ENCODE measurements around the gene GFRA1. TPM values are rescaled to one million over a fixed set of nuclear protein-coding genes. Genes with fewer than 3 reads are reported as not detected.

GFRA1 gene
- total RNA-seq, 4 donors from 2014 or later, result 1.8 to 21.4 (median 12.1) TPM

DNA sequence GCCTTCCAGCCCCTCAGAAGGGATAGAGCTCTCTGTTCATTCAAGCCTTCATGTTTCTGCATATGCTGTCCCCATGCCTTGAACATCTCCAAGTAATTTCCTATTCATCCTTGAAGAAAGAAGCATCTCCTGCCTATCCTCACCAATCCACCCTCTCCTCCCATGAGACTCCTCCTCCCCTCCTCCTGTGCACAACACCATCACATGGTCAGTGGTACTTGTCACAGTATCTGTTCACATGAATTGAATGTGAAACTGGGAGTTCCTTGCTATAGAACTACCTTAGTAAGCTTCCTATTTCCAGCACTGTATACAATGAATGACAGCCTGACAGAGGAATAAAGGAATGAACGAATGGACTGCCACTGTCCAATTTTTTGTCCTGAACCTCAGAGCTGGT is 115.5 kb downstream of the GFRA1 start:
- H3K27me3 ChIP-seq, result no peaks in the 10 kb centered on the region
- no peaks in the 10 kb centered on the region for H3K36me3 ChIP-seq
- H3K27ac ChIP-seq, result no peak overlapping the region
- no peak for DNase-seq
- H3K9me3 ChIP-seq, result no peaks in the 10 kb centered on the region
- H3K4me3 ChIP-seq, result no peak overlapping the region
- no peaks in the 10 kb centered on the region for H3K4me1 ChIP-seq
- no peak for TF ChIP-seq POLR2A (IDR thresholded peaks at IDR 0.05)
- TF ChIP-seq, protein P1, sequence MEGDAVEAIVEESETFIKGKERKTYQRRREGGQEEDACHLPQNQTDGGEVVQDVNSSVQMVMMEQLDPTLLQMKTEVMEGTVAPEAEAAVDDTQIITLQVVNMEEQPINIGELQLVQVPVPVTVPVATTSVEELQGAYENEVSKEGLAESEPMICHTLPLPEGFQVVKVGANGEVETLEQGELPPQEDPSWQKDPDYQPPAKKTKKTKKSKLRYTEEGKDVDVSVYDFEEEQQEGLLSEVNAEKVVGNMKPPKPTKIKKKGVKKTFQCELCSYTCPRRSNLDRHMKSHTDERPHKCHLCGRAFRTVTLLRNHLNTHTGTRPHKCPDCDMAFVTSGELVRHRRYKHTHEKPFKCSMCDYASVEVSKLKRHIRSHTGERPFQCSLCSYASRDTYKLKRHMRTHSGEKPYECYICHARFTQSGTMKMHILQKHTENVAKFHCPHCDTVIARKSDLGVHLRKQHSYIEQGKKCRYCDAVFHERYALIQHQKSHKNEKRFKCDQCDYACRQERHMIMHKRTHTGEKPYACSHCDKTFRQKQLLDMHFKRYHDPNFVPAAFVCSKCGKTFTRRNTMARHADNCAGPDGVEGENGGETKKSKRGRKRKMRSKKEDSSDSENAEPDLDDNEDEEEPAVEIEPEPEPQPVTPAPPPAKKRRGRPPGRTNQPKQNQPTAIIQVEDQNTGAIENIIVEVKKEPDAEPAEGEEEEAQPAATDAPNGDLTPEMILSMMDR (IDR thresholded peaks at IDR 0.05), result no peak

DNA sequence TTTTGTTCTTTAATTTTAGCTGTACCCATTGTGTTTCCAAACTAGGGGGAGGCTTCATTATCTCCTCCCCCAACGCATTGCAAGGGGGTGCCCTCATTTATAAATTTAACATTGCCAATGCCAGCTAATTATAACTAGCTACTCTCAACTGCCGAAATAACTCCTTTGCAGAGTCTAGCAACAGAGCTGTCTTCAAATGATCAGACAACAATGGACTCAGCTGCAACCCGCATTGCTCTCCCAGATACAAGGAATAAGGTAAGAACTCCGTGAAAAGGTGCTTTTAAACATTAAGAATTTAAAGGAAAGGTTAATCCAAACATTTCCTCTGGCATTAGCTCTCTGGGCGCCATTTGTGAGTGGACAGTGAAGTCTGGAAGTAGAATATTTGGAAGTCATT is 116.2 kb downstream of the GFRA1 start:
- Histone ChIP-seq H3K27ac (no peak overlapping the region), H3K36me3 (no peaks in the 10 kb centered on the region), H3K4me3 (no peak overlapping the region), H3K4me1 (no peaks in the 10 kb centered on the region), H3K27me3 (no peaks in the 10 kb centered on the region), H3K9me3 (no peaks in the 10 kb centered on the region)
- DNase-seq, result no peak
- TF ChIP-seq POLR2A (IDR thresholded peaks at IDR 0.05), result no peak
- TF ChIP-seq, protein P1 (IDR thresholded peaks at IDR 0.05), result no peak

DNA sequence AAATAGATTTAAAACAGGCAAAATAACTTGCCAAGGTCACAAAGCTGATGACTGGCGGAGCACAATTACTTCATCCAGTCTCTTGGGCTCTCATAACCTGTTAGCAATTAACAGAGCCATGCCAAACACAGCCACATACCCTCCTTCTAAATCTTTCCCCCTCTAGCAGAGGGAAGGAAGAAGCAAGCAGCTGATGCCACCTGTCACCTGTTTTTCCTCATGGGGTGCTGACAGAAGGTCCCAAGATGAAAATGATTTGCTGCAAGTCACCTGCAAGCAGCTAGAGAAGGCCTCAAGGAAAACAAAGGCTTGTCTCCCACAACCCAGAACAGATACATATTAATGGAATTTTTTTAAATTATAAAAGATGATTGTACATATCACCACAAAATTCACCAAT is 117.8 kb downstream of the GFRA1 start:
- H3K4me1 ChIP-seq, result no peaks in the 10 kb centered on the region
- no peak for DNase-seq
- H3K4me3 ChIP-seq, result no peak overlapping the region
- H3K9me3 ChIP-seq, result peaks cover 0 to 3% (median 0%) of the 10 kb centered on the region in 4 donors
- H3K36me3 ChIP-seq, result no peaks in the 10 kb centered on the region
- no peak overlapping the region for H3K27ac ChIP-seq
- no peak for TF ChIP-seq POLR2A (IDR thresholded peaks at IDR 0.05)
- TF ChIP-seq, protein P1 (IDR thresholded peaks at IDR 0.05), result no peak
- no peaks in the 10 kb centered on the region for H3K27me3 ChIP-seq

DNA sequence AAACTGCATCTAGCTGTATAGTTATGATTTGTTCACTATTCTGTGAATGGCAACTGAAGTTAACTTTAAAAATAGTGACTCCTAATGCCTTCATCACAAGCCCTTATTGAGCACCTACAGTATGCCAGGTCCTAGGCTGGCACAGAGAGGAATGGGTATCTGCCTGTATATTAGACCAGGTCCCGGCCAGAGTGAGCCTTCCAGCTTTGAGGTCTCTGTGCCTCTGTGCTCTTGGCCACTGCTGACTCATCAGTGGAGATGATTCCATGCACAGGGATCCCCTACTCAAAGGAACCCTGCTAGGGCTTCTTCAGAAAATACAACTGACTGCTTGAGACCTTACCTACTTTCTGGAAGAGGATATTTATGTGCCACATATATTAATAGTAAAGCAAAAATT is 118.4 kb downstream of the GFRA1 start:
- Histone ChIP-seq H3K9me3 (peaks cover 0 to 3% (median 0%) of the 10 kb centered on the region in 4 donors), H3K4me1 (no peaks in the 10 kb centered on the region), H3K27ac (no peak overlapping the region), H3K27me3 (no peaks in the 10 kb centered on the region), H3K36me3 (no peaks in the 10 kb centered on the region), H3K4me3 (no peak overlapping the region)
- no peak for DNase-seq
- no peak for TF ChIP-seq POLR2A (IDR thresholded peaks at IDR 0.05)
- TF ChIP-seq, protein P1 (IDR thresholded peaks at IDR 0.05), result no peak

DNA sequence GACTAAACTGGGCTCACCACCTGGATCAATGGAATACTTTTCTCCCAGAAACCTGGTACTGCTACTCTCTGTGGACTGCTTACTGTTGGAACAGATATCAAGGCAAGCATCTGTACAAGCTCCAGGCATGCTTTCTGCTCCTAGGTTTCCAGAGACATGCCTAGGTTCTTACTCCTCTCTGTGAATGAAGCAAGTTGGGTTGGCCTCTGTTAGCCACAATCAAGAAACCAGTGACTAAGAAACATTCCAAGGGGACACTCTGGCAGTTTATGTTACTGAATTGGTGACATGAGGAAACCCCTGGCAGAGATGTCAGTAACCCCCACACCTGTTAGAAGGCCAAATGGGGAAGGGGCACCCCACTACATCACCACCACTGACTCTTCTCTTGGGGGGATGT is 121.9 kb downstream of the GFRA1 start:
- Histone ChIP-seq H3K36me3 (no peaks in the 10 kb centered on the region), H3K4me1 (no peaks in the 10 kb centered on the region), H3K27me3 (no peaks in the 10 kb centered on the region), H3K4me3 (no peak overlapping the region), H3K27ac (no peak overlapping the region), H3K9me3 (peaks cover 0 to 3% (median 0%) of the 10 kb centered on the region in 4 donors)
- DNase-seq, result no peak
- TF ChIP-seq, protein P1 (IDR thresholded peaks at IDR 0.05), result no peak
- TF ChIP-seq POLR2A (IDR thresholded peaks at IDR 0.05), result no peak

DNA sequence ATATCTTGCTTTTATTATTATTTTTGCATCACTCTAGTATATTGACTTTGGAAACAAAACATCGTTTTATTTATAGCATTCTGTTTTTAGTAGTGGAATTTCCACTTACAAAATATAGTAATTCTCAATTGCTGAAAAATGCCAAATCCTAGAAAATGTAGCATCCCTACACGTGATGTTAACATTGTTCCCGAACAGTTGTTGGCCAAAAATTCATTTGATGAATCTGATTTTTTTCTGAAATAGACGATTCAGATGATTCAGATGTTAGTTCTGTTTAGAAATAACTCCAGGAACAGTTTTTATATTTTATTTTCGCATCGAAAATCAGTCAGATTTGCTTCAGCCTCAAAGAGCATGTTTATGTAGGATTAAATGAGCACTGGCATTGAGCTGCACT is 122.4 kb downstream of the GFRA1 start:
- DNase-seq, result no peak
- Histone ChIP-seq H3K27me3 (no peaks in the 10 kb centered on the region), H3K27ac (no peak overlapping the region), H3K4me1 (no peaks in the 10 kb centered on the region), H3K4me3 (no peak overlapping the region), H3K36me3 (no peaks in the 10 kb centered on the region), H3K9me3 (peaks cover 0 to 3% (median 0%) of the 10 kb centered on the region in 4 donors)
- TF ChIP-seq POLR2A (IDR thresholded peaks at IDR 0.05), result no peak
- TF ChIP-seq, protein P1 (IDR thresholded peaks at IDR 0.05), result no peak

All from Peyer's patch (tissue), 4 donors.